HEK293 (cell line): ENCODE measurements around the gene VARS1.
A peak's percentile ranks its signal among the peaks of the same experiment; 100 is the strongest.

ENCODE experiments used
- SP7 ChIP-seq: fragments of 450-650 bp; formaldehyde crosslinking; IDR thresholded peaks from 2 replicates; pipeline ENCODE4 v1.5.1; 2016; ENCODE audit warnings: missing biosample characterization, missing genetic modification characterization
- ZEB2 ChIP-seq: fragments of 450-650 bp; formaldehyde crosslinking; IDR thresholded peaks from 2 replicates; pipeline ENCODE4 v1.5.1; 2016; ENCODE audit warnings: missing biosample characterization, missing genetic modification characterization
- ZFP3 ChIP-seq: fragments of 450-650 bp; formaldehyde crosslinking; IDR thresholded peaks from 2 replicates; pipeline ENCODE4 v1.5.1; 2016; ENCODE audit warnings: low read depth, missing biosample characterization, missing genetic modification characterization
- ZNF146 ChIP-seq: fragments of 450-650 bp; formaldehyde crosslinking; IDR thresholded peaks from 2 replicates; pipeline ENCODE4 v1.5.1; 2016; ENCODE audit warnings: missing biosample characterization, missing genetic modification characterization
- ZNF16 ChIP-seq: fragments of 450-650 bp; formaldehyde crosslinking; IDR thresholded peaks from 2 replicates; pipeline ENCODE4 v1.5.1; 2016; ENCODE audit warnings: low read depth, missing biosample characterization, missing genetic modification characterization
- ZNF2 ChIP-seq: fragments of 450-650 bp; formaldehyde crosslinking; IDR thresholded peaks from 2 replicates; pipeline ENCODE4 v1.5.1; 2016; ENCODE audit warnings: missing biosample characterization, missing genetic modification characterization
- ZNF202 ChIP-seq: fragments of 450-650 bp; formaldehyde crosslinking; IDR thresholded peaks from 2 replicates; pipeline ENCODE4 v1.5.1; 2016; ENCODE audit warnings: missing biosample characterization, missing genetic modification characterization, borderline replicate concordance
- ZNF221 ChIP-seq: fragments of 450-650 bp; formaldehyde crosslinking; IDR thresholded peaks from 2 replicates; pipeline ENCODE4 v1.5.1; 2017; ENCODE audit warnings: missing biosample characterization, missing genetic modification characterization, borderline replicate concordance
- ZNF23 ChIP-seq: fragments of 450-650 bp; formaldehyde crosslinking; IDR thresholded peaks from 2 replicates; pipeline ENCODE4 v1.5.1; 2016; ENCODE audit warnings: missing biosample characterization, missing genetic modification characterization, borderline replicate concordance
- ZNF239 ChIP-seq: fragments of 450-650 bp; formaldehyde crosslinking; IDR thresholded peaks from 2 replicates; pipeline ENCODE4 v1.5.1; 2016; ENCODE audit warnings: missing biosample characterization, missing genetic modification characterization
- ZNF24 ChIP-seq: fragments of 450-650 bp; formaldehyde crosslinking; IDR thresholded peaks from 2 replicates; pipeline ENCODE4 v1.5.1; 2016; ENCODE audit warnings: missing biosample characterization, missing genetic modification characterization
- ZNF354C ChIP-seq: fragments of 450-650 bp; formaldehyde crosslinking; IDR thresholded peaks from 2 replicates; pipeline ENCODE4 v1.5.1; 2016; ENCODE audit warnings: missing biosample characterization, missing genetic modification characterization, low read depth, borderline replicate concordance
- ZNF416 ChIP-seq: fragments of 450-650 bp; formaldehyde crosslinking; IDR thresholded peaks from 2 replicates; pipeline ENCODE4 v1.5.1; 2016; ENCODE audit warnings: missing biosample characterization, missing genetic modification characterization
- ZNF548 ChIP-seq: fragments of 450-650 bp; formaldehyde crosslinking; IDR thresholded peaks from 2 replicates; pipeline ENCODE4 v1.5.1; 2016; ENCODE audit warnings: missing biosample characterization, missing genetic modification characterization
- ZNF549 ChIP-seq: fragments of 450-650 bp; IDR thresholded peaks from 2 replicates; pipeline ENCODE4 v1.5.1; 2018; ENCODE audit warnings: missing biosample characterization, missing genetic modification characterization, mild to moderate bottlenecking, inconsistent platforms, moderate library complexity
- ZNF677 ChIP-seq: fragments of 450-650 bp; IDR thresholded peaks from 2 replicates; pipeline ENCODE4 v1.5.0; 2018; ENCODE audit warnings: missing biosample characterization, mild to moderate bottlenecking, missing genetic modification characterization, moderate library complexity
- ZNF747 ChIP-seq: fragments of 450-650 bp; formaldehyde crosslinking; IDR thresholded peaks from 2 replicates; pipeline ENCODE4 v1.5.1; 2016; ENCODE audit warnings: missing biosample characterization, missing genetic modification characterization
- ZNF791 ChIP-seq: fragments of 450-650 bp; formaldehyde crosslinking; IDR thresholded peaks from 2 replicates; pipeline ENCODE4 v1.5.1; 2016; ENCODE audit warnings: missing biosample characterization, missing genetic modification characterization
- ZSCAN30 ChIP-seq: fragments of 450-650 bp; IDR thresholded peaks from 2 replicates; pipeline ENCODE4 v1.5.1; 2018; ENCODE audit warnings: missing biosample characterization, mild to moderate bottlenecking, missing genetic modification characterization, moderate library complexity
- TF ChIP-seq, protein P1 (sequence below): fragments of 450-650 bp; formaldehyde crosslinking; conservative IDR thresholded peaks from 2 replicates; pipeline ENCODE4 v1.5.1; 2016; ENCODE audit warnings: low read depth, missing biosample characterization, missing genetic modification characterization
- TF ChIP-seq, protein P2 (sequence below): fragments of 450-650 bp; formaldehyde crosslinking; IDR thresholded peaks from 2 replicates; pipeline ENCODE4 v1.5.1; 2016; ENCODE audit warnings: missing biosample characterization, missing genetic modification characterization, low read depth
- TF ChIP-seq, protein P3 (sequence below): fragments of 450-650 bp; formaldehyde crosslinking; IDR thresholded peaks from 2 replicates; pipeline ENCODE4 v1.5.1; 2016; ENCODE audit warnings: missing biosample characterization, missing genetic modification characterization
- TF ChIP-seq, protein P4 (sequence below): fragments of 450-650 bp; formaldehyde crosslinking; IDR thresholded peaks from 2 replicates; pipeline ENCODE4; 2016; ENCODE audit warnings: missing biosample characterization, missing genetic modification characterization
- TF ChIP-seq, protein P5 (sequence below): fragments of 450-650 bp; formaldehyde crosslinking; conservative IDR thresholded peaks from 2 replicates; pipeline ENCODE4 v1.5.1; 2016; ENCODE audit warnings: low read depth, missing biosample characterization, missing genetic modification characterization
- TF ChIP-seq, protein P6 (sequence below): fragments of 450-650 bp; formaldehyde crosslinking; IDR thresholded peaks from 2 replicates; pipeline ENCODE4 v1.5.1; 2016; ENCODE audit warnings: missing biosample characterization, missing genetic modification characterization

The VARS1 gene

DNA sequence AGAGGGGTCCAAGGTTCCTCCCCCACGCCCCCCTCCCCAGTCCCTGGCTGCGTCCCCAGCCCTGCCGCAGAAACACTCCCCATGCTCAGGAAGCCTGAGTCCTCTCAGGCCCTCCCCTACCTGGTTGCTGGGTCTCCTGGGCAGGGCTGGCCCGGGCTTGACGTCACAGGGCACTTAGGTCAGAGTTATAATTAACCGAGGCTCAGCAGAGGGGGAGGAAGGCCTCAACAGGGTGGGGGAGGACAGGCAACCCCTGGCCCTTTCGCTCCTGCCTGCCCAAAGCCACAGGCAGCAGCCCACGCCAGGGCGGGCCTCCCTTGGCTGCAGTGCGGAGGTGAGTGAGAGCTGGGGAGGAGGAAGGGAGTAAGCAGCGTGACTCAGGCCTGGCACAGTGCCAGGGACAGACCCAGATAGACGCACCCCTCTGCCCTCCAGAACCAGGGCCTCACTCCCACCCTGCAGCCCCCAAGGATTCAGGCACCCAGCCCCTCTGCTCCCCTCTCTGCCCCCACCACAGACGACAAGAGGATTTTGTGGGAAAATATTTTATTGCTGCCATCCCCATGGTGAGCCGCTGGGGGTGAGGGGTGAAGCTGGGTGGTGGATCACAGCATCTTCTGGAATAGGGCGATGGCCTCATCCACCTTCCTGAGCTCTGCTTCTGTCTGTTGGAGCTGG, 18.4 kb downstream of the VARS1 start, which contains the start of gene VWA7 (continued):
- TF ChIP-seq, protein P1, sequence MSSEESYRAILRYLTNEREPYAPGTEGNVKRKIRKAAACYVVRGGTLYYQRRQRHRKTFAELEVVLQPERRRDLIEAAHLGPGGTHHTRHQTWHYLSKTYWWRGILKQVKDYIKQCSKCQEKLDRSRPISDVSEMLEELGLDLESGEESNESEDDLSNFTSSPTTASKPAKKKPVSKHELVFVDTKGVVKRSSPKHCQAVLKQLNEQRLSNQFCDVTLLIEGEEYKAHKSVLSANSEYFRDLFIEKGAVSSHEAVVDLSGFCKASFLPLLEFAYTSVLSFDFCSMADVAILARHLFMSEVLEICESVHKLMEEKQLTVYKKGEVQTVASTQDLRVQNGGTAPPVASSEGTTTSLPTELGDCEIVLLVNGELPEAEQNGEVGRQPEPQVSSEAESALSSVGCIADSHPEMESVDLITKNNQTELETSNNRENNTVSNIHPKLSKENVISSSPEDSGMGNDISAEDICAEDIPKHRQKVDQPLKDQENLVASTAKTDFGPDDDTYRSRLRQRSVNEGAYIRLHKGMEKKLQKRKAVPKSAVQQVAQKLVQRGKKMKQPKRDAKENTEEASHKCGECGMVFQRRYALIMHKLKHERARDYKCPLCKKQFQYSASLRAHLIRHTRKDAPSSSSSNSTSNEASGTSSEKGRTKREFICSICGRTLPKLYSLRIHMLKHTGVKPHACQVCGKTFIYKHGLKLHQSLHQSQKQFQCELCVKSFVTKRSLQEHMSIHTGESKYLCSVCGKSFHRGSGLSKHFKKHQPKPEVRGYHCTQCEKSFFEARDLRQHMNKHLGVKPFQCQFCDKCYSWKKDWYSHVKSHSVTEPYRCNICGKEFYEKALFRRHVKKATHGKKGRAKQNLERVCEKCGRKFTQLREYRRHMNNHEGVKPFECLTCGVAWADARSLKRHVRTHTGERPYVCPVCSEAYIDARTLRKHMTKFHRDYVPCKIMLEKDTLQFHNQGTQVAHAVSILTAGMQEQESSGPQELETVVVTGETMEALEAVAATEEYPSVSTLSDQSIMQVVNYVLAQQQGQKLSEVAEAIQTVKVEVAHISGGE (tag by site-specific recombination), result no peak
- TF ChIP-seq ZNF747, result no peak
- TF ChIP-seq ZEB2 (tag by site-specific recombination), result peak; percentile 89; the same call in 1 of the 2 replicates
- TF ChIP-seq, protein P2, sequence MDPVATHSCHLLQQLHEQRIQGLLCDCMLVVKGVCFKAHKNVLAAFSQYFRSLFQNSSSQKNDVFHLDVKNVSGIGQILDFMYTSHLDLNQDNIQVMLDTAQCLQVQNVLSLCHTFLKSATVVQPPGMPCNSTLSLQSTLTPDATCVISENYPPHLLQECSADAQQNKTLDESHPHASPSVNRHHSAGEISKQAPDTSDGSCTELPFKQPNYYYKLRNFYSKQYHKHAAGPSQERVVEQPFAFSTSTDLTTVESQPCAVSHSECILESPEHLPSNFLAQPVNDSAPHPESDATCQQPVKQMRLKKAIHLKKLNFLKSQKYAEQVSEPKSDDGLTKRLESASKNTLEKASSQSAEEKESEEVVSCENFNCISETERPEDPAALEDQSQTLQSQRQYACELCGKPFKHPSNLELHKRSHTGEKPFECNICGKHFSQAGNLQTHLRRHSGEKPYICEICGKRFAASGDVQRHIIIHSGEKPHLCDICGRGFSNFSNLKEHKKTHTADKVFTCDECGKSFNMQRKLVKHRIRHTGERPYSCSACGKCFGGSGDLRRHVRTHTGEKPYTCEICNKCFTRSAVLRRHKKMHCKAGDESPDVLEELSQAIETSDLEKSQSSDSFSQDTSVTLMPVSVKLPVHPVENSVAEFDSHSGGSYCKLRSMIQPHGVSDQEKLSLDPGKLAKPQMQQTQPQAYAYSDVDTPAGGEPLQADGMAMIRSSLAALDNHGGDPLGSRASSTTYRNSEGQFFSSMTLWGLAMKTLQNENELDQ (tag by site-specific recombination), result no peak
- peak; percentile 99 for TF ChIP-seq SP7 (tag by site-specific recombination)
- TF ChIP-seq, protein P3, sequence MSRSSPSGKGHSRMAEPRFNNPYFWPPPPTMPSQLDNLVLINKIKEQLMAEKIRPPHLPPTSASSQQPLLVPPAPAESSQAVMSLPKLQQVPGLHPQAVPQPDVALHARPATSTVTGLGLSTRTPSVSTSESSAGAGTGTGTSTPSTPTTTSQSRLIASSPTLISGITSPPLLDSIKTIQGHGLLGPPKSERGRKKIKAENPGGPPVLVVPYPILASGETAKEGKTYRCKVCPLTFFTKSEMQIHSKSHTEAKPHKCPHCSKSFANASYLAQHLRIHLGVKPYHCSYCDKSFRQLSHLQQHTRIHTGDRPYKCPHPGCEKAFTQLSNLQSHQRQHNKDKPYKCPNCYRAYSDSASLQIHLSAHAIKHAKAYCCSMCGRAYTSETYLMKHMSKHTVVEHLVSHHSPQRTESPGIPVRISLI, result no peak
- TF ChIP-seq ZNF677 (tag by site-specific recombination), result peak; percentile 92
- TF ChIP-seq ZNF549 (tag by site-specific recombination), result no peak
- no peak for TF ChIP-seq ZNF354C (tag by site-specific recombination)
- TF ChIP-seq, protein P4, sequence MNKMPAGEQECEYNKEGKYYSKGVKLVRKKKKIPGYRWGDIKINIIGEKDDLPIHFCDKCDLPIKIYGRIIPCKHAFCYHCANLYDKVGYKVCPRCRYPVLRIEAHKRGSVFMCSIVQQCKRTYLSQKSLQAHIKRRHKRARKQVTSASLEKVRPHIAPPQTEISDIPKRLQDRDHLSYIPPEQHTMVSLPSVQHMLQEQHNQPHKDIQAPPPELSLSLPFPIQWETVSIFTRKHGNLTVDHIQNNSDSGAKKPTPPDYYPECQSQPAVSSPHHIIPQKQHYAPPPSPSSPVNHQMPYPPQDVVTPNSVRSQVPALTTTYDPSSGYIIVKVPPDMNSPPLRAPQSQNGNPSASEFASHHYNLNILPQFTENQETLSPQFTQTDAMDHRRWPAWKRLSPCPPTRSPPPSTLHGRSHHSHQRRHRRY, result no peak
- peak; percentile 87 for TF ChIP-seq ZNF2 (tag by site-specific recombination)
- no peak for TF ChIP-seq ZNF23 (tag by site-specific recombination)
- TF ChIP-seq ZNF239 (tag by site-specific recombination), result no peak
- TF ChIP-seq ZSCAN30 (tag by site-specific recombination), result peak; percentile 87
- TF ChIP-seq ZNF416 (tag by site-specific recombination), result no peak
- no peak for TF ChIP-seq ZFP3
- TF ChIP-seq, protein P5, sequence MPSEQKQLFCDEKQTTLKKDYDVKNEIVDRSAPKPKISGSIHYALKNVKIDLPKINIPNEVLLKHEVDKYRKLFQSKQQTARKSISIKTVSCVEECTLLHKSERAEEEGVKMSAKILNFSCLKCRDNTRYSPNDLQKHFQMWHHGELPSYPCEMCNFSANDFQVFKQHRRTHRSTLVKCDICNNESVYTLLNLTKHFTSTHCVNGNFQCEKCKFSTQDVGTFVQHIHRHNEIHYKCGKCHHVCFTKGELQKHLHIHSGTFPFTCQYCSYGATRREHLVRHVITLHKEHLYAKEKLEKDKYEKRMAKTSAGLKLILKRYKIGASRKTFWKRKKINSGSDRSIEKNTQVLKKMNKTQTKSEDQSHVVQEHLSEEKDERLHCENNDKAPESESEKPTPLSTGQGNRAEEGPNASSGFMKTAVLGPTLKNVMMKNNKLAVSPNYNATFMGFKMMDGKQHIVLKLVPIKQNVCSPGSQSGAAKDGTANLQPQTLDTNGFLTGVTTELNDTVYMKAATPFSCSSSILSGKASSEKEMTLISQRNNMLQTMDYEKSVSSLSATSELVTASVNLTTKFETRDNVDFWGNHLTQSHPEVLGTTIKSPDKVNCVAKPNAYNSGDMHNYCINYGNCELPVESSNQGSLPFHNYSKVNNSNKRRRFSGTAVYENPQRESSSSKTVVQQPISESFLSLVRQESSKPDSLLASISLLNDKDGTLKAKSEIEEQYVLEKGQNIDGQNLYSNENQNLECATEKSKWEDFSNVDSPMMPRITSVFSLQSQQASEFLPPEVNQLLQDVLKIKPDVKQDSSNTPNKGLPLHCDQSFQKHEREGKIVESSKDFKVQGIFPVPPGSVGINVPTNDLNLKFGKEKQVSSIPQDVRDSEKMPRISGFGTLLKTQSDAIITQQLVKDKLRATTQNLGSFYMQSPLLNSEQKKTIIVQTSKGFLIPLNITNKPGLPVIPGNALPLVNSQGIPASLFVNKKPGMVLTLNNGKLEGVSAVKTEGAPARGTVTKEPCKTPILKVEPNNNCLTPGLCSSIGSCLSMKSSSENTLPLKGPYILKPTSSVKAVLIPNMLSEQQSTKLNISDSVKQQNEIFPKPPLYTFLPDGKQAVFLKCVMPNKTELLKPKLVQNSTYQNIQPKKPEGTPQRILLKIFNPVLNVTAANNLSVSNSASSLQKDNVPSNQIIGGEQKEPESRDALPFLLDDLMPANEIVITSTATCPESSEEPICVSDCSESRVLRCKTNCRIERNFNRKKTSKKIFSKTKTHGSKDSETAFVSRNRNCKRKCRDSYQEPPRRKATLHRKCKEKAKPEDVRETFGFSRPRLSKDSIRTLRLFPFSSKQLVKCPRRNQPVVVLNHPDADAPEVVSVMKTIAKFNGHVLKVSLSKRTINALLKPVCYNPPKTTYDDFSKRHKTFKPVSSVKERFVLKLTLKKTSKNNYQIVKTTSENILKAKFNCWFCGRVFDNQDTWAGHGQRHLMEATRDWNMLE (tag by site-specific recombination), result no peak
- TF ChIP-seq ZNF24, result peak; percentile 92
- TF ChIP-seq, protein P6, sequence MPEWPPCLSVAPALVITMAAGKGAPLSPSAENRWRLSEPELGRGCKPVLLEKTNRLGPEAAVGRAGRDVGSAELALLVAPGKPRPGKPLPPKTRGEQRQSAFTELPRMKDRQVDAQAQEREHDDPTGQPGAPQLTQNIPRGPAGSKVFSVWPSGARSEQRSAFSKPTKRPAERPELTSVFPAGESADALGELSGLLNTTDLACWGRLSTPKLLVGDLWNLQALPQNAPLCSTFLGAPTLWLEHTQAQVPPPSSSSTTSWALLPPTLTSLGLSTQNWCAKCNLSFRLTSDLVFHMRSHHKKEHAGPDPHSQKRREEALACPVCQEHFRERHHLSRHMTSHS, result 0 out of 2 replicates have a peak, but pooled peaks have one; percentile 32
- TF ChIP-seq ZNF548 (tag by site-specific recombination), result no peak
- no peak for TF ChIP-seq ZNF16 (tag by site-specific recombination)
- no peak for TF ChIP-seq ZNF202 (tag by site-specific recombination)
- peak; percentile 82; the same call in 1 of the 2 replicates for TF ChIP-seq ZNF221 (tag by site-specific recombination)
- TF ChIP-seq ZNF791 (tag by site-specific recombination), result no peak
- TF ChIP-seq ZNF146, result peak; percentile 26; the same call in 1 of the 2 replicates
